OCI-LY7 (cell line): ENCODE measurements around the gene GFAP. TPM values are rescaled to one million over a fixed set of nuclear protein-coding genes. Genes with fewer than 3 reads are reported as not detected.

Experiments
- BruUV-seq: library from RNA; stranded (reverse); fragments of 400-500 nt; replicated peaks from 2 replicates; lab custom pipeline; 2021; lab: Mats Ljungman, UMichigan
- CTCF ChIA-PET: fragments of 300-600 bp; sonication (Branson Sonifier 250); formaldehyde crosslinking; loops from one replicate; lab custom pipeline; 2022; ENCODE audit warnings: antibody characterized with exemption; ENCODE audit not compliant: unreplicated experiment; lab: Charles Lee
- POLR2A ChIA-PET: fragments of 300-600 bp; sonication (Branson Sonifier 250); formaldehyde crosslinking; loops from one replicate; lab custom pipeline; 2022; ENCODE audit warnings: antibody characterized with exemption; lab: Charles Lee
- DNase-seq: peaks from one replicate; pipeline ENCODE4 v3.0.0-alpha.2; 2015; ENCODE audit warnings: low spot score
- H2AFZ ChIP-seq: fragments of 200-600 bp; sonication (generic), shearing (Covaris generic); 2 replicates; pipeline ENCODE4 v1.6.1; 2014; ENCODE audit warnings: mild to moderate bottlenecking, antibody characterized with exemption, low read length, moderate library complexity
- H3K27ac ChIP-seq: fragments of 200-600 bp; sonication (generic); 2 replicates; pipeline ENCODE4 v1.5.1; 2014; ENCODE audit warnings: mixed run types, low read depth, mild to moderate bottlenecking, moderate library complexity, low read length, inconsistent platforms; ENCODE audit not compliant: poor library complexity, severe bottlenecking
- H3K36me3 ChIP-seq: fragments of 200-600 bp; sonication (generic); 2 replicates; pipeline ENCODE4 v1.6.1; 2014; ENCODE audit warnings: mild to moderate bottlenecking, antibody characterized with exemption, low read length, moderate library complexity, mixed read lengths; ENCODE audit not compliant: insufficient read depth
- H3K4me1 ChIP-seq: fragments of 200-600 bp; sonication (generic); 2 replicates; pipeline ENCODE4 v1.5.1; 2014; ENCODE audit warnings: mild to moderate bottlenecking, low read length; ENCODE audit not compliant: insufficient read depth, poor library complexity, severe bottlenecking
- H3K4me2 ChIP-seq: fragments of 200-600 bp; sonication (generic); 2 replicates; pipeline ENCODE4 v1.6.1; 2014; ENCODE audit warnings: mild to moderate bottlenecking, low read length
- H3K4me3 ChIP-seq: fragments of 200-600 bp; sonication (generic); 2 replicates; pipeline ENCODE4 v1.5.1; 2014; ENCODE audit warnings: mild to moderate bottlenecking, low read depth, low read length; ENCODE audit not compliant: poor library complexity, severe bottlenecking
- H3K79me2 ChIP-seq: fragments of 200-600 bp; sonication (generic); 2 replicates; pipeline ENCODE4 v1.6.1; 2016; ENCODE audit warnings: low read depth, mild to moderate bottlenecking, low read length, moderate library complexity, mixed read lengths; ENCODE audit not compliant: insufficient read depth
- H3K9me2 ChIP-seq: fragments of 200-600 bp; sonication (generic); 2 replicates; pipeline ENCODE4 v1.6.1; 2016; ENCODE audit warnings: mild to moderate bottlenecking, low read length, mixed read lengths; ENCODE audit not compliant: insufficient read depth
- H3K9me3 ChIP-seq: fragments of 200-600 bp; sonication (generic); 2 replicates; pipeline ENCODE4 v1.6.1; 2014; ENCODE audit warnings: mild to moderate bottlenecking, mixed run types, low read length, mixed read lengths
- H4K20me1 ChIP-seq: fragments of 200-600 bp; sonication (generic); 2 replicates; pipeline ENCODE4 v1.6.1; 2014; ENCODE audit warnings: mild to moderate bottlenecking, antibody characterized with exemption, low read length, moderate library complexity, mixed read lengths; ENCODE audit not compliant: insufficient read depth
- EZH2phosphoT487 ChIP-seq: fragments of 200-600 bp; sonication (generic); IDR thresholded peaks from 2 replicates; pipeline ENCODE4 v1.6.1; 2018; ENCODE audit warnings: low read depth, borderline replicate concordance, mild to moderate bottlenecking, mixed run types, antibody characterized with exemption, low read length, moderate library complexity, mixed read lengths
- intact Hi-C: fragments of 100-400 bp; cut with micrococcal nuclease; formaldehyde crosslinking; loops from one replicate; pipeline ENCODE4 v1.10.0; 2022; ENCODE audit not compliant: unreplicated experiment
- total RNA-seq, 2 experiments: library from RNA; depleted of rRNA in 1 of 2; stranded (reverse); fragments of >200 nt in 1 of 2; shearing (Covaris generic) in 1 of 2; gene quantifications; 2 replicates each; pipeline ENCODE4 v1.2.3, GENCODE V29; 2014 to 2022
- TF ChIP-seq, protein P1 (sequence below): fragments of 200-600 bp; sonication (generic); conservative IDR thresholded peaks from 2 replicates; pipeline ENCODE4 v1.5.1; 2014; ENCODE audit warnings: mild to moderate bottlenecking, antibody characterized with exemption, low read length, moderate library complexity, mixed read lengths

Gene GFAP
- total RNA-seq, 2 experiments from 2014 or later = not detected

DNA sequence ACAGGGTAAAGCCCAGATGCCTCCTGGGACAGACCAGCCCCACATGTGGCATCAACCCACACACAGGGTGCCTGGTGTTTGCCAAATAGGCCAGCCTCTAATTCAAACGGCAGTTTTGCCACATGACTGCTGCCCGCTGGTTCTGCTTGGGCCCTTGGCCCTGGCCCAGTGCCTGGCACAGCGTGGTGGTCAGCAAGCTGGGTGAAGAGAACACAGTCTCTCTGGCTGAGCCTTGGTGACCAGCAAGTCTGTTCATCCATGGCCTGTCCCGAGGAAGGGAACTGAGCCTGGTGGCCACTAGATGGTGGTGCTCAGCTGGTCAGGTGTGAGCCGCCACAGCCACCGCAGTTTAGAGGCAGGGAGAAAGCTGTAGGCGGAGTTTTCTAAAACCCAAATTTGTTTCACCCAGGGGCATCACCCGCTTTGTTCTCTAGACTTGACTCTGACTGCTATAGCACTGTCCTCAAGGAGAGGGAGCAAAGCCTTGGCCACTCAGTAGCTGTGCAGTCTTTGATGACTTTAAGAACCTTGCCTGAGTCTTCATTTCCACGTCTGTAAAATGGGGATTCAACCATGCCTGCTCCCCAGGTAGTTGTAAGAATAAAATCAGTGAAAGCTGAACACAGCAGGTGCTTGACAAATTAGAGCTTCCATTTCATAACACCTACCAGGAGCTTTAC lies 4.7 kb upstream of the GFAP start:
- no peaks in the 10 kb centered on the region for H4K20me1 ChIP-seq
- ChIA-PET POLR2A (interaction anchor here (0.6 to 1.4 kb wide), 3 partner anchors 9 to 57 kb away, joined by 3 to 5 read pairs (median 4); no protein-coding TSS in a partner anchor), CTCF (interaction anchor here (0.6 to 1.3 kb wide), 6 partner anchors 9 to 215 kb away, joined by 3 to 5 read pairs (median 3); partner anchors contain the start of gene ACBD4)
- peak overlapping the region; percentile 21 for H3K4me2 ChIP-seq
- H3K4me1 ChIP-seq = peaks cover 23% of the 10 kb centered on the region
- DNase-seq = peak; percentile 79
- BruUV-seq = no TSS peak
- no peak overlapping the region for H3K27ac ChIP-seq
- no peak for TF ChIP-seq EZH2phosphoT487
- TF ChIP-seq, protein P1, sequence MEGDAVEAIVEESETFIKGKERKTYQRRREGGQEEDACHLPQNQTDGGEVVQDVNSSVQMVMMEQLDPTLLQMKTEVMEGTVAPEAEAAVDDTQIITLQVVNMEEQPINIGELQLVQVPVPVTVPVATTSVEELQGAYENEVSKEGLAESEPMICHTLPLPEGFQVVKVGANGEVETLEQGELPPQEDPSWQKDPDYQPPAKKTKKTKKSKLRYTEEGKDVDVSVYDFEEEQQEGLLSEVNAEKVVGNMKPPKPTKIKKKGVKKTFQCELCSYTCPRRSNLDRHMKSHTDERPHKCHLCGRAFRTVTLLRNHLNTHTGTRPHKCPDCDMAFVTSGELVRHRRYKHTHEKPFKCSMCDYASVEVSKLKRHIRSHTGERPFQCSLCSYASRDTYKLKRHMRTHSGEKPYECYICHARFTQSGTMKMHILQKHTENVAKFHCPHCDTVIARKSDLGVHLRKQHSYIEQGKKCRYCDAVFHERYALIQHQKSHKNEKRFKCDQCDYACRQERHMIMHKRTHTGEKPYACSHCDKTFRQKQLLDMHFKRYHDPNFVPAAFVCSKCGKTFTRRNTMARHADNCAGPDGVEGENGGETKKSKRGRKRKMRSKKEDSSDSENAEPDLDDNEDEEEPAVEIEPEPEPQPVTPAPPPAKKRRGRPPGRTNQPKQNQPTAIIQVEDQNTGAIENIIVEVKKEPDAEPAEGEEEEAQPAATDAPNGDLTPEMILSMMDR = peak; percentile 84
- no peaks in the 10 kb centered on the region for H3K9me3 ChIP-seq
- H3K4me3 ChIP-seq = no peak overlapping the region
- intact Hi-C loops = loop anchor here (1.0 to 2.0 kb wide), 3 partner anchors 102 to 213 kb away; no protein-coding TSS in a partner anchor
- no peaks in the 10 kb centered on the region for H3K36me3 ChIP-seq
- no peaks in the 10 kb centered on the region for H3K9me2 ChIP-seq
- H3K79me2 ChIP-seq = no peaks in the 10 kb centered on the region
- H2AFZ ChIP-seq = peak overlapping the region; percentile 4; the same call in 1 of the 2 replicates

DNA sequence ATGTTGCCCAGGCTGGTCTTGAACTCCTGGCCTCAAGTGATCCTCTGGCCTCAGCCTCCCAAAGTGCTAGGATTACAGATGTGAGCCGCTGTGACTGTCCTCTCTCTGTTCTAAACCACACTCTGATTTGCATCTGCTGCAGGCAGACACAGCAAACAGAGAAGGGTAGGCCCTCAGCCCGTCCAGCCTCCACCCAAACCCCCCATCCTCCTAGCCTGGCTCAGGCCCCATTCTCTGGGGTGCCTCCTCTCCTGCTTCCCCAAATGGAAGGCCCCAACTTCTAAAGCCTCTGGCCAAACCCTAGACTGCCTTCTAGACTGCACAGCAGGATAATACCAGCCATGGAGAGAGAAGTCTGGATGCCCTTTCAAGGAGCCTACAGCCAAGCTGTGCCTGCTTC lies 4.1 kb upstream of the GFAP start:
- Histone ChIP-seq H3K79me2 (no peaks in the 10 kb centered on the region), H3K4me1 (peaks cover 25% of the 10 kb centered on the region), H3K36me3 (no peaks in the 10 kb centered on the region), H3K9me3 (no peaks in the 10 kb centered on the region), H3K4me2 (no peak overlapping the region), H4K20me1 (no peaks in the 10 kb centered on the region), H3K27ac (no peak overlapping the region), H3K4me3 (no peak overlapping the region), H3K9me2 (no peaks in the 10 kb centered on the region), H2AFZ (no peak overlapping the region)
- CTCF ChIA-PET = no interaction called here
- POLR2A ChIA-PET = interaction anchor here (1.4 kb wide), 1 partner anchor 27 kb away, joined by 5 read pairs; no protein-coding TSS in a partner anchor
- DNase-seq = no peak
- TF ChIP-seq EZH2phosphoT487 = no peak
- TF ChIP-seq, protein P1 = no peak
- no TSS peak for BruUV-seq
- intact Hi-C loops = no loop called here

DNA sequence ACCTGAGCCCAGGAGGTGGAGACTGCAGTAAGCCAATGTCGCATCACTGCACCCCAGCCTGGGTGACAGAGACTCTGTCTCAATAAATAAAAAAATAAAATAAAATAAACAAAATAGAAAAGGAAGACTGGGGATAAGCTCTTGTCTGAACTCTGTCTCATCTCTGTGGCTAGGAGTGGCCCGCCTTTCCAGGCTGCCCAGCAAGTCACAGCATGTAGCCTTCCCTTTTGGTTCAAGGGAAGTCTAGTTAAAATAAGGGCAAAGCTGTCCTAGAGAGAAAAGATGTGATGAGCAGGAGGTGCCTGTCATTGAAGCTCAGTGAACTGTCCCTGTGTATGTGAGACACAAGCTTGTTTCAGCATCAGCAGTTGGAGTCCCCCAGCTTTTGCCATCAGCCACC lies 2.7 kb upstream of the GFAP start:
- no peak overlapping the region for H3K4me2 ChIP-seq
- intact Hi-C loops = no loop called here
- no peak overlapping the region for H2AFZ ChIP-seq
- no peaks in the 10 kb centered on the region for H3K9me3 ChIP-seq
- H3K79me2 ChIP-seq = no peaks in the 10 kb centered on the region
- CTCF ChIA-PET = no interaction called here
- no TSS peak for BruUV-seq
- H3K36me3 ChIP-seq = no peaks in the 10 kb centered on the region
- no peak for TF ChIP-seq EZH2phosphoT487
- TF ChIP-seq, protein P1 = no peak
- no peaks in the 10 kb centered on the region for H4K20me1 ChIP-seq
- H3K4me1 ChIP-seq = peaks cover 31% of the 10 kb centered on the region
- H3K4me3 ChIP-seq = no peak overlapping the region
- H3K9me2 ChIP-seq = no peaks in the 10 kb centered on the region
- DNase-seq = no peak
- POLR2A ChIA-PET = no interaction called here
- no peak overlapping the region for H3K27ac ChIP-seq
